ENCODE results near the gene CCDC185.
"Not testable (repeated sequence)": the region's sequence is repeated elsewhere in the genome, so short reads cannot be mapped to it uniquely, and the experiment has no call there.

CCDC185 gene

DNA sequence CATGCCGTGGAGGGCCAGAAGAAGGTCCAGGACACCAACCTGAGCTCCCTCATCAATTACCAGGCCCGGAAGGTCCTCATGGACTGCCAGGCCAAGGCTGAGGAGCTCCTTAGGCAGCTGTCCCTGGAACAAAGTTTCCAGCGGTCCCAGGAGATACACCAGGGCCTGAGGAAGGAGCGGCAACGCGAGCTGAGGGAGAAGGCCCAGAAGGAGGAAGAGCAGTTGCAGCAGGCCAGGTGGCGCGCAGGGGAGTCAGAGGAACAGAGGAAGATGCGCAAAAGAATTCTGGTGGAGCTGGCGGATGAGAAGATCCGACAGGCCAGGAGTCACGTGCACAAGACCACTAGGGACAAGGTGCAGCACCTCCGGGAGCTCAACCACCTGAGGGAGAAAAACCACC lies 1.5 kb downstream of the CCDC185 start:
- no peak for DNase-seq

DNA sequence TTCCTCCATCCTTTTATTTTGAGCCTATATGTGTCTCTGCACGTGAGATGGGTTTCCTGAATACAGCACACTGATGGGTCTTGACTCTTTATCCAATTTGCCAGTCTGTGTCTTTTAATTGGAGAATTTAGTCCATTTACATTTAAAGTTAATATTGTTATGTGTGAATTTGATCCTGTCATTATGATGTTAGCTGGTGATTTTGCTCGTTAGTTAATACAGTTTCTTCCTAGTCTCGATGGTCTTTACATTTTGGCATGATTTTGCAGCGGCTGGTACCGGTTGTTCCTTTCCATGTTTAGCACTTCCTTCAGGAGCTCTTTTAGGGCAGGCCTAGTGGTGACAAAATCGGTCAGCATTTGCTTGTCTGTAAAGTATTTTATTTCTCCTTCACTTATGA lies 6.2 kb downstream of the CCDC185 start:
- DNase-seq, result not testable (repeated sequence)

DNA sequence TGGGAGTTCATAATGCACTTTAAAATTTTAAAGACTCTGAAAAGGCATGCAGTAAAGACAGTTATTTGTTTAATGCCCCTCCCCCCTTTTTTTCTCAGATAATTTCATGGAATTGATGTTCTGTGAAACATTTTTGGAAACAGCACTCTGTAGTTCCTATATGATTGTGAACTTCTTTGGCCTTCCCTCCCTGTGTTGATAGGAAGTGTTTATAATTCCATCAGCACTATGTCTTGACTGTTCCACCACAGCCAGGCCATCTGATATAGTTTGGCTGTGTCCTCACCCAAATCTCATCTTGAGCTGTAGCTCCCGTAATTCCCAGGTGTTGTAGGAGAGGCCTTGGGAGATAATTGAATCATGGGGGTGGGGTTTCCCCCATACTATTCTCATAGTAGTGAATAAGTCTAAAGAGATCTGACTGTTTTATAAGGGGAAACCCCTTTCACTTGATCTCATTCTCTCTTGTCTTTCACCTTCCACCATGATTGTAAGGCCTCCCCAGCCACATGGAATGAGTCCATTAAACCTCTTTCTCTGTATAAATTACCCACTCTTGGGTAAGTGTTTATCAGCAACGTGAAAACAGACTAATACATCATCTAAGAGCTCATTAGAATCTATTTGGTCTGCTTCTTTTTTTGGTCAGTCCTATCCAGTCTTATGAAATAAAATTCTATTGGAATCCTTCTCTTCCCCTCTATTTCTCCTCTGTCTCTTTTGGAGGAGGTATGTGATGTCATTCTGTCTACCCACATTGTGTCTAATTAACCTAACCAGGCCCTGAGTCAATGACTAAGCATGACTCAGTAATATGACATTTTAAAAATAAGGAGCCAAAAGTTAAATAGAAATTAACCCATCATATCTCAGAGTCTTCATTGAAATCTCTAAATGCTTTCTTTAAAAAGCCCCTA lies 8.9 kb downstream of the CCDC185 start:
- no peak for DNase-seq

DNA sequence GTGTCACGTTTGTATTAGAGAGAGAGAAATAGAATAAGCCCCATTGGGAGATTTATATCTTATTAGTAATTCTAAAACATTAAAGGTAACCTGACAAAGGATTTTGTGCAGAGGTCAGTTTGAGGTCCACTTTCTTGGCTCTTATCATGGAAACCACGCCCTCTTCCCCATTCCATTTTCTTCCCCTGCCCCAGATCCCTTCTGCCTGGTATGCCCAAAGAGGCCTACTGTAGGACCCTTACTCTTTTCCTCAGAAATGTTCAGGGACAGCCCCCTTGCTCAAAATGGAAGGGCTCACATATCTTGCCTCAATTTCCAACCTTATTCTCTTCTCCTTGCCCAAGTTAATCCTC lies 9.6 kb downstream of the CCDC185 start:
- no peak for DNase-seq

DNA sequence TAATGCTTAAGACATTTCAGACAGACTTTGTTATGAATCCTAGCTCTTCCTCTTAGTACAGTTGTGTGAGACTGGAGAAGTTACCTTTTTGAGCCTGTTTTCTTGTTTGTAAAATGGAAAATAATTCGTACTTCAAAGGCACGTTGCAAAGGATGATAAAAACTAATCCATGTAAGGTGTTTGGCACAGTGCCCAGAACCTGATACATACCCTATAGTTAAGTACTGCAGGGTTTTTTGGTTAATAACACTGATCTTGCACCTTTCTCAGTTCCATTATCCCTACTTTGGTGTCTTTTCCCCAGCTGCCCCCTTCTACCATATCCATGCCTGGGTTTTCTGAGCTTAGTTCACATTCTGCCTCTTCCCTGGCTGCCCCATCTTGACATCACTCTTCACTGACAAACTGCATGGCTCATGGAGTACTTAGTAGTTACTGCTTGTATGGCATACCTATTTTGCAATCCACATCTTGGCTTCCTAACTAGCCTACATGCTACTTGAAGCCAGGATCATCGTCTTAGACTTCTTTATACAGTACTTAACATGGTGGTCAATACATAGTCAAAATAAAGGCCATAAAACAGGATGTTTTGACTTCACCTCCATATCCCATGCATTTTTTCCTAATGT lies 10.1 kb downstream of the CCDC185 start:
- no peak for DNase-seq

DNA sequence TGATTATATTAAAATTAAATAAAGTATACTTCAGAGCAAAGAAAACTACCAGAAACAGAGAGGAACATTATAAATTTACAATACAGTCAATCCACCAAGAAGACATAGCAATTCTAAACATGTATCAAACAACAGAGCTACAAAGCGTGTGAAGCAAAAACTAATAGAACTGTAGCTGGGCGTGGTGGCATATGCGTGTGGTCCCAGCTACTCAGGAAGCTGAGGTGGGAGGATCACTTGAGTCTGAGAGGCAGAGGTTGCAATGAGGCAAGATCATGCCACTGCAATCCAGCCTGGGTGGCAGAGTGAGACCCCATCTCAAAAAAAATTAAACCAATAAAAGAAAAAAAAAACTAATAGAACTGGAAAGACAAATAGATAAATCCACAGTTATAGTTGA lies 12.3 kb downstream of the CCDC185 start:
- peak; percentile 16 for DNase-seq

DNA sequence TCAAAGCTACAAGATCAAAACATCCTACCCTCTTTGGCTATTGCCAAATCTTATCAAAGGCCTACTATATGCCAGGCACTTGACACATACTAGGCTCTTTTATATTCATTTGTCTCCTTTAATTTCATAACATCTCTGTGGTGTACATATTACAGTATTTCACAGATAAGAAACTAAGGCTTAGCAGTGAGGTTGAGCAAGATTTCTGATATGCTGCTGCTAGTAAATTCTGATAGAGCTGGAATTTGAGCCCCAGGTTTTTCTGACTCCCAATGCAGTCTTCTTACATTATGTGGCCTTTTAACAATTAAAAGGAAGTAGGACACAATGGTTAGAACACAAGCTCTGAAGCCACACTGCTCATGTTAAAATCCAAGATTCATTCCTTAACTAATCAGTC lies 16.8 kb downstream of the CCDC185 start:
- DNase-seq, result no peak

DNA sequence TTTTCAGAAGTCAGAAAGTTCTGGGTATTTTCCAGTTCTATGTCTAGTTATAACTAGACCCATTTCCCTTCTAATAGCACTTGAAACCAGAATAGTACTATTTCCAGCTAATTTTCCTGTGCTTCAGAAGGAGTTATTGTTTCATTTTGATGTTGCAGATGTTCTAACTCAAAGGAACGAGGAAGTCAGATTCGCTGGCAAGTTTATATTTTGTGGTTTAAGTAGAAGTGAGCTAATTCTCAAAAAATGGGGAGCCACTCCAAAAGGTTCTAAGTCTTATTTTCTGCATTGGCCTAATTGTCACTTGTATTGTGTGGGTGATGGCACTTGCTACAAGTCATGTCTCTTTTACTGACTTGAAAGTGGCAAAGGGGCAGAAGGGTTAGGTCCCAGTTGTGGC lies 18.1 kb downstream of the CCDC185 start:
- DNase-seq, result no peak

DNA sequence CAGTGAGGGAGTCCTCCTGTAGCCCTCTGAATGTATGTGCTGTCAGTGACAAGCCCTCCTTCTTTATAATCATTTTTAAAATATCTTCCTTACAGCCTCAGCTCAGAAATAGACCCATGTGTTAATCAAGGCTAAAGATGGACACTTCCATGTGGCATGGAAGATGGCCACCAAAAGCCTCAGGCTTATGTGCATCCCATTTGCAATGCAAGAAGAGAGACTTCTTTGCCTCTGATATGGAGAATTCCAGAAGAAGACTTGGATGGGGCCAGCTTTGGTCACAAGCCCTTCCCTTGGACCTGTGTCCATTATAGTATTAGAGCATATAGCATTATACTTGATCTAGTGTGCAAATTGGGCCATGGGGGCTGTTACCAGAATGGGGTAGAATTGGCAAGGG lies 18.5 kb downstream of the CCDC185 start:
- DNase-seq, result no peak

DNA sequence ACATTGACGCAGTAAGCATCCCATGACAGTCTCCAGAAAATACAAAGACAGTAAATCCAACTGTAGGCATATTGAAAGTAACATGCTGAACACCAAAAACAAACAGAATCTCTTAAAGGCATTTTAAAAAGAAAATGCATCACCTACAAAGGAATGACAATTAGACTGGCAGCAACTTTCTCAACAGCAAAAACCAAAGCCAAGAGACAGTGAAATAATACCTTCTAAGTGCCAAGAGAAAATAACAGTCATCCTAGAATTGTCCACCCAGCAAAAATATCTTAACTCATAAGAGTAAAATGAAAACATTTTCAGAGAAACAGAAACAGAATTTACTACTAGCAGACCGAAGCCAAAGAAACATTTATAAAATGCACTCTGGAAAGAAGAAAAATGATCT lies 20.0 kb downstream of the CCDC185 start:
- no peak for DNase-seq

DNA sequence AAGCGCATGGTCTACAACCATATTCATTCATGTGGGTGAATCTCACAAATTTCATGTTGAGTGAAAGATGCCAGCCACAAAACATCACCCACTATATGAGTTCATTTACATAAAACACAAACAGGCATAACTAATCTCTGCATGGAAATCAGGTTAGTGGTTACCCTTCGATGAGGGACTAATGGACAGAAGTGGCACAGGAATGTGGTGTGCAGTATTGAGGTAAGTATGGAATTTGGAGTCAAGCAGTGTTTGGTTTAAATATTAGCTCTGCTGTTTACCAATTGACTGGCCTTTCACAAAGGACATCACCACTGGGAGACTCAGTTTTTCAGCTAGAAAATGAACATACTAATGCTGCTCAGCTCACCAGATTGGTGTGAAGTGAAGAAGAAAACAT lies 24.2 kb downstream of the CCDC185 start:
- DNase-seq, result no peak

DNA sequence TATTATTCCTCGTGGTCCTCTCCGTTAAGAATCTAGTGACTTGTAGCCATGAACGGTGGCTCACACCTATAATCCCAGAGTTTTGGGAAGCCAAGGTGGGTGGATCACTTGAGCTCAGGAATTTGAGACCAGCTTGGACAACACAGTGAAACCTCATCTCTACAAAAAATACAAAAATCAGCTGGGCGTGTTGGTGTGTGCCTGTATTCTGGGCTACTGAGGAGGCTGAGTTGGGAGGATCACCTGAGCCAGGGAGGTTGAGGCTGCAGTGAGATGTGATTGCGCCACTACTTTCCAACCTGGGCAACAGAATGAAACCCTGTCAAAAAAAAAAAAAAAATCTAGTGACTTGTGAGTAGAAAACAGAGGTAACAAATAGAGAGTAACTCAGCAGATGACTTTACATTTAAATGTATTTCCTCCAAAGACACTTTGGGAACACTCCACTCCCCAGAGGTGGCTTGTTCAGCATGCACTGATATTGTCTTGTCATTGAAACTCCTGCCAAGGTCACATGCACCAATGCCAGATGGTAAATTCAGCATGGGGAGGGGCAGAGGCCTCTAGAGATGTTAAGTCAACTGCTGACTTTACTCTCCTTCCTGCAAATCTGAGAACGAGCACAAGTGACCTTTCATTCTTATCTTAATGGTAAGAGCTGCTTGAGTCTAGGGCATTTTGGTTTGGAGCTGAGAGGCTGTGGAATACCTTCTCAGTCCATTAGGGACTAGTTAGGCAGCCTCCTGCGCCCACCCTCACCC lies 24.9 kb downstream of the CCDC185 start:
- DNase-seq, result no peak

DNA sequence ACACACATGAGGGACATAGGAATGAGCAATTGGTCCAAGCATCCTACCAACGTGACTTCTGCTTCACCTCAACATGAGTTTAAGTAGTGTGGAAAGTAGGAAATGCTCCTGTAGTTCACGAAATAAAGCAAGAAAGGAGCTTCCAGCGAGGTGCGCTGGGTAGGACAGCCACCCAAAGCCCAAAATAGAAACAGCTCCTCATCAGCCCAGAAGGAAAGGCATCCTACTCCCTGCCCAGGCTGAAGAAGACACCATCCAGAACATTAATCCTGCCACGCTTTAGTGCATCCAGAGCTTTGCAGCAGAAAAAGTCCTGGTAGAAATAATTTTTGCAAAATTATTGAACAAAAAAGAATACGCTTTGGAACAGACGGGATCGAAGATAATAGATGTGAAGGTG lies 25.9 kb downstream of the CCDC185 start:
- no peak for DNase-seq

DNA sequence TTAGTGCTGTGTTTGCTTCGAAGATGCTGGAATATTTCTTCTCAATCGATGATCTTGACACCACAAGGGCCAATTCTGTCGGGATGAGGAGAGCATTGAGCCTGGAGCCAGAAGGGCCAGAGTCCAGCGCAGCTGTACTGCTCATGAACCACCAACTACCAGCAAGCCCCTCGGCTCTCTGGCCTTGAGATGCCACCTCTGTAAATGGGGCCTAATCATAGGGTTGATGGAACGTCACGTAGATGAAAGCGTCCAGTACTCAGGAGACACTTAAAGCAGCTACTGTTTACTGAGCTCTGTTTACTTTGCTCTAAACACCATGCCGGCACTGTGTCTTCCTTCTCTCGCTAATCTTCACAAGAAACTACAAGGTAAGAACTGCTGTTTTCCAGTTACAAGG lies 26.3 kb downstream of the CCDC185 start:
- no peak for DNase-seq

DNA sequence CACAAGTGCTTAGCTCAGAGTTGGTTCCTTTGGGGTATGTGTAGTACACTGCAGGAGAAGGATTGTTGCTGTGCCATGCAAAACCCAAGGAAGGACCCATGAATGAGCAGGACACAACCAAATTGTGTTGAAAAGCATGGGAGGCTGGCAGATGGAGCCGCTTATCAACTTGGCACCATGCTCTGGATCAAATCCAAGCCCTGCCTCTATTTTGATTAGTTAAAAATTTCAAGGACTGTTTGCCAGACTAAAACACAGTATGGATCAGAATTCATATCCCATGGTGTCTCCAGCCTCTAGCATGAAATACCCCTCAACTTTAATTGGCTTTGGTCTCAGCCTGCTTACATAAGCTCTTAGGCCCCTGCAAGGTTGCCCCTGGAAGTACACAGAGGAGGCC lies 27.8 kb downstream of the CCDC185 start:
- no peak for DNase-seq

DNA sequence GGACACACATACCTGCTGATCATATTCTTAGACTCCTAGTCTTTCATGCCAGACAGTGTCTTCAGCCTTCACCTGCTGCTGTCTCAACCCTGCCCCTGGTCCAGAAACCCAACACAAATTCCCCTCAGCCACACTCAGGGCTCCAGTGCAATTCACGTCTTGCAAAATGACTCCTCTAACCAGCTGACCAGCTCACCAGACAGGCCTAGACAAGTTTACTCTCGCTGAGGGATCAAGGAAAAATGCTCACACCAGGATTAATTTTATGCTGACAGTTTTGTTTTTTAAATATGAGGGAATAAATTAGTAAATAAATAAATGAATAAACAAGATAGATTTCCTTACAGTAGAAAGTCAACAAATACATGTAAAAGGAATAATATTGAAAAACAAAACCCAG lies 28.5 kb downstream of the CCDC185 start:
- no peak for DNase-seq

DNA sequence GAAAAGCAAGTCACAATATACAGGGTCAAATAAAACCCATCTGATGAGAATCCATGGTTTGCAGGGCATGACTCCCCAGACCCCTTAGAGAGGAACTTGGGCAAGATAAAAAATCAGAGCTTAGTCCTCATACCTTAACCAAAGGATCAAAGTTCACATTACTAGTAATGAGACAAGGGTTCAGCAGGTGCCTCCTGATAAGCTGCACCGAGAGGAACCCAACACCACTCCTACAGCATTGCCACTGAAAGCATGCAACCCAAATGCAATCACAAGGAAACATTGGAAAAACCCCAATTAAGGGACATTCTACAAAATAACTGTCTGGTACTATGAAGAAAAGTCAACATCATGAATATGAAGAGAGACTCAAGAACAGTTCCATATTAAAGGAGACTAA lies 29.7 kb downstream of the CCDC185 start:
- DNase-seq, result no peak

DNA sequence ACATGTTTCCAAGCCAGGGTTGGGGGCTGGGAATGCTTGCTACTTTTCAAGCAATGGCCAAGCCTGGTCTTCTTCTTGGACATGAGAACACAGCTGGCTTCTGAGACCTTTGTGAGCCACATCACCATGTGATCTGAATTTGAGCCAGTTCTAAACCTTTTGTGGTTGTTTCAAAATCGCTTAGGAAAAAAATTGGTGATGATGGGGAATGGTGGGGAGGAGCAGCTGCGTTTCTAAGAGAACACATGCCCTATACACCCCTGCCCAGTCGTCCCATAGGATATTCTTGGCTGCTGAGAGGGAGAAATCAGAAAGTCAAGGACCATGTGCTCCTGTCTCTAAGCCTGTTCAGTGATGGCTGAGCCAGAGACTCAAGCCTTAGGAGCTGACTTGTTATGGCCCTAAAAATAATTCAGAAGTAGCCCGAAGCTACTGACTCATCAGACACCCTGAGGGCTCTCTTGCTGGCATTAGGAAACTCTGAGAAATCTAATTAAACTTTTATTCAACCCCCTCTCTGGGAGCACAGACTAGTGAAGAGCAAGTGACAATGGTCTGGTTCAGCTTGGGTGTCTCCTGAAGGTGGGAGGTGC lies 30.5 kb downstream of the CCDC185 start:
- no peak for DNase-seq

DNA sequence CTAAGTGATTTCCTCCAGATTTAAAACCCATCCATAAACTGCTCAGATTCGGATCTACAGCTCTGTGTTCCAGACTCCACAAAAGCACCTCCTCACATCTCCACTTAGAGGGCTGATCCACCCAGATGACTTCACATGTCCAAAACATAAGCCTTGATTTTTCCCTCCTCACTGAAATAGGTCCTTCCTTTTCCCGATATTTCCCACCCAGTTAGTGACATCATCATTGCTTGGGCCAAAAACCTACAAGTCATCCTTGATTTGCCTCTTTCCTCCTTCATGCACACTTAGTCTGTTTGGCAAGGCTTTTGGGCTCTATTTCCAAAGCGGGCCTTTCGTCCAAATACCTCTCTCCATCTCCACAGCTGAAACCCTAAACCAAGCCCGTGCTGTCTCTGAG lies 32.3 kb downstream of the CCDC185 start:
- no peak for DNase-seq

DNA sequence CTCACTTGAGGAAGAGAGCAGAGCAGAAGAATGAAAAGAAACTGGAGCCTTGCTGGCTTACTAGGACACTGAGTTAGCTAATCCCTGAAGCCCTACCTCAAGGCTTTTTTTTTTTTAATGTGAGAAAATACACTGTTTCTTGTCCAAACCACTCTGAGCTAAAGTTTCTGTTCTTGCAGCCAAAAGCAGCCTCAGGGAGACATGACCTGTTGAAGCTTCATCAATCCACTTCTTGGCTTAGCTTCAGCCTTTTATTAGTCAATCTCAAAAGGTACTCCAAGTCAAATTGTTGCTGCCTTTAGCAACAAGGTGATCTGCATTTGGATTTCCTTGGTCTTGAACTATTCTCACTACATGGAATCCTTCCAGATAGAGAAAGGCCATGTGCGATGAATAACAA lies 33.7 kb downstream of the CCDC185 start:
- no peak for DNase-seq

DNA sequence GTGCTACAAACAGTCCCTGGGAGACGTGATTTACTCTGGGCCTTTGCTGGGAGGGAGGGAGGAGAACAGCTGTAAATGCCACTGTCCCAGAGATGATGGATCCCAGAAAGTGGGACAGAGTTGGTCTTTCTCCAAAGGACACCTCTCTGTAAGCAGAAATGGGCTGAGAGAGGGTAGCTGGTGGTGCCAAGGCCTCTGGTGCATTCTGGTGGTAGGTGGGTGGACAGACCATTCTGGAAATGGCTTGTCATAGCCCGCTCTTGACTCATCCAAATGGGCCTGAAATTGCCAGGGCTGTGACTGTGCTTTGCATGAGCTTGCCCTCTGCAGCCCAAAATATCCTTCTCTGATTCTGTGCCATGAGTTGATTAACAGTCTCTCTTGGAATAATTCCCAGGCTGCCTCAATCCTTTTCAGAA lies 36.1 kb downstream of the CCDC185 start:
- no peak for DNase-seq

DNA sequence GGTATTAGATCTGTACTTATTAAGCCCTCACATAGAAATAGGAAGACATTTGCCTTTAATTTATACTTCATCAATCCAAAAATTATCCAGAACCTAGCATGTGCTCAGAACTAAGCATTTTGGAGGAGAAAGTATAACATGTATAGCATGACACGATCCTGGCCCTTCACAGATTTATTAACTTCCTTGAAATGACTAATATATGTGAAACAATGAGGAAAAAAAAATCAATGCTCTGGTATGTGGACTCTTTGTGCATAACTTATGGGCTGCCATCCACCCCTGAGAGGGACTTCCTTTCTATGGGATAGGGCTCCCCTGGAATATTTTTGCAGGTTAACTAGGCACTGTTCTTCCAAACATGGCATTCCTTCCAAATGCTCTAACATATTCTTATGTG lies 36.6 kb downstream of the CCDC185 start:
- no peak for DNase-seq

DNA sequence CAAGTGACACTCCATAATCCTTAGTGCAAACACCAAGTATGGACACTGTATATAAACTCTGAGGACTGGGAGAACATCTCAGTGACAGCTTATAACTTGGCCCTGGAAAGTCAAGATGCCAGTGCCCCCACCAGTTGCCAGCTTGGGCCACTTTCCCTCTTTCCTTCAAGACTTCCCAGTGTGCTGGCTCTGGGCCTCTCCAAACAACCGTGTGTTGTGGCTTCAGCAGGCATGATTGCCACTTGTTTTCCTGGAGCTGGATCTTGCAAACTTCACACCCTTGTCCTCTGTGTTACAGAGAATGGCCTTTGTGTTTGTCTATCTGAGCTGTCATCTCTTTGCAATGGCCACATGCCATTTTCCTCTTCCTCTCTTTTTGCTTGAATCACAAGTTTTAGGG lies 37.0 kb downstream of the CCDC185 start:
- DNase-seq, result no peak

DNA sequence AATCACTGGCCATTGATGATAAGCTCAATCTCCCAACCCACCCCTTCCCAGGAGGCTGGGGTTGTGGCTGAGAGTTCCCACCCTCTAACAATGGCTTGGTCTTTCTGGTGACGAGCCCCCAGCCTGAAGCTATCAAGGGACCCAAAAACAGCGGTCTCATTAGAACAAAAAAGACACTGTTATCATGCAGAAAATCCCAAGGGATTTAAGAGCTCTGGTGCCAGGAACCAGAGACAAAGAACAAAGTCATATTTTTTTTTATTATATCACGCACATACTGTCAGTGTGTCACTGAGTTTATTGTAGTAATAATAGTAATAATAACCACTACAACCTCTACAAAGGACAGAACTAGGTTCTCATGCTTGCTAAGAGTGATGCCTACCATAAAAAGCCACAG lies 43.9 kb downstream of the CCDC185 start:
- no peak for DNase-seq
